Hematopoietic multipotent progenitor cell treated with erythropoietin and hydrocortisone succinate and interleukin-3 and kit ligand, for 6 days (in vitro differentiated cells): ENCODE measurements around the gene SCYGR4.
"Not testable (repeated sequence)": the region's sequence is repeated elsewhere in the genome, so short reads cannot be mapped to it uniquely, and the experiment has no call there.

Experiments
- DNase-seq: peaks from one replicate; pipeline ENCODE4 v3.0.0-alpha.2; 2015

Gene SCYGR4

GRCh38 chr2:227617316-227618230 lies at the start of gene SCYGR4:
SCYGR4 (plus strand) TSS chr2:227617498; CDS start chr2:227617498, 0 bp downstream.
- DNase-seq, result no peak

- DNase-seq, result no peak
These were observed 48.5 kb upstream of the SCYGR4 start for GRCh38 chr2:227568852-227569169.

- DNase-seq, result no peak
These were observed 46.7 kb upstream of the SCYGR4 start for GRCh38 chr2:227570615-227571014.

GRCh38 chr2:227576110-227576509 lies 41.2 kb upstream of the SCYGR4 start:
- no peak for DNase-seq

GRCh38 chr2:227576812-227577211 lies 40.5 kb upstream of the SCYGR4 start:
- peak; percentile 7 for DNase-seq

GRCh38 chr2:227577555-227577954 lies 39.7 kb upstream of the SCYGR4 start:
- DNase-seq, result no peak

- DNase-seq, result no peak
These were observed 38.7 kb upstream of the SCYGR4 start for GRCh38 chr2:227578642-227579041.

- DNase-seq, result no peak
These were observed 37.5 kb upstream of the SCYGR4 start for GRCh38 chr2:227579791-227580190.

- DNase-seq, result no peak
These were observed 34.9 kb upstream of the SCYGR4 start for GRCh38 chr2:227582369-227582768.

- no peak for DNase-seq
These were observed 24.5 kb upstream of the SCYGR4 start for GRCh38 chr2:227592694-227593387.

- no peak for DNase-seq
These were observed 21.5 kb upstream of the SCYGR4 start for GRCh38 chr2:227595797-227596196.

- DNase-seq, result no peak
These were observed 20.3 kb upstream of the SCYGR4 start for GRCh38 chr2:227597036-227597435.

- no peak for DNase-seq
These were observed 19.3 kb upstream of the SCYGR4 start for GRCh38 chr2:227597998-227598397.

- not testable (repeated sequence) for DNase-seq
These were observed 18.3 kb upstream of the SCYGR4 start, which contains the start of gene SCYGR2 for GRCh38 chr2:227598835-227599503. SCYGR2 (plus strand) TSS chr2:227598893; CDS start chr2:227598893, 0 bp downstream.

GRCh38 chr2:227602358-227602757 lies 14.9 kb upstream of the SCYGR4 start:
- DNase-seq, result no peak

- no peak for DNase-seq
These were observed 10.8 kb upstream of the SCYGR4 start for GRCh38 chr2:227606476-227606875.

- no peak for DNase-seq
These were observed 9.4 kb upstream of the SCYGR4 start for GRCh38 chr2:227607941-227608340.

GRCh38 chr2:227608561-227609338 lies 8.5 kb upstream of the SCYGR4 start:
- peak; percentile 70 for DNase-seq

GRCh38 chr2:227610123-227610522 lies 7.2 kb upstream of the SCYGR4 start:
- no peak for DNase-seq

- no peak for DNase-seq
These were observed 4.6 kb upstream of the SCYGR4 start for GRCh38 chr2:227612546-227613271.

- no peak for DNase-seq
These were observed 4.0 kb upstream of the SCYGR4 start for GRCh38 chr2:227613272-227613660.

GRCh38 chr2:227614246-227614645 lies 3.1 kb upstream of the SCYGR4 start:
- no peak for DNase-seq
